ENCODE measurements around the gene MPRIP. TPM values are rescaled to one million over a fixed set of nuclear protein-coding genes. Genes with fewer than 3 reads are reported as not detected.

The MPRIP gene
- total RNA-seq, 1 donor: 62.9 TPM

DNA sequence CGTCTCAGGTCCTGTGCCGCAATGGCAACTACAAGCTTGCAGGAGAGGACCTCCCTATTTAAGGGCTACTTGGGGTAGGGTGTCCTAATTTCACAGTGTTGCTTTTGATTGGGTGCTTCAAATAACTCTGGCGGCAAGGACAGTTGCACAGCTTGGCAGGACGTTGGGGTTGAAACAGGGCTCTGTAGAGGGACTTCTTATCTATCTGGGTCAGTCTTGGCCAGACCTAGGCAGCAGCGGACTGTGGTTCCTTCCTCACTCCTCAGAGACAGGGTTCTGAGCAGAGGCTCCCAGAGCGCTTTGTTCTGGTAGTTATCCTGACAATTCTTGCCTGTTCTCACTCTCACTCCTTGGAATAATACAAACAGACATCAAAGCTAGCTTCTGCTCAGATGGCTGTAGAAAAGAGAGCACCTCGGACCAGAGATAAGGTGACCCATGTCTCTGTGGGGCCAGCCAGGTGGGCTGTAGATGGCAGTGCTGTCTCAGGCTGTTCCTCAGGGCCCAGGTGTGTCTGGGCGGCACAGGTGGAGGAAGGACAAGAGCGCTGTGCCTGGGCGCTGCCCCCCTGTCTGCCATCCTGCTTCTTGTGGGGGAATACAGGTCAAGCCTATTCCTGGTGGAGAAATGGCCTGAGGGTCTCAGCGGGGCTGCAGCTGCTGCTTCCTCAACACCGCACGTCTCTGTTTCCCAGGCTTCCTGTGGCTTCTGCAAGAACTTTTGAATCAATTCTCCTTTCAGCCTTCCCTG is 102.8 kb downstream of the MPRIP start:
- no peak overlapping the region for H3K4me3 ChIP-seq (ENCODE audit: low read length)
- peaks cover 11% of the 10 kb centered on the region for H3K4me1 ChIP-seq (ENCODE audit: insufficient read depth, low read length)
- H3K27me3 ChIP-seq (ENCODE audit: insufficient read depth, low read length): no peaks in the 10 kb centered on the region
- no peaks in the 10 kb centered on the region for H3K9me3 ChIP-seq (ENCODE audit: low read depth, low read length)

GRCh38 chr17:17146786-17147406 is 104.6 kb downstream of the MPRIP start:
- H3K4me1 ChIP-seq (ENCODE audit: insufficient read depth, low read length): peaks cover 29% of the 10 kb centered on the region
- no peaks in the 10 kb centered on the region for H3K9me3 ChIP-seq (ENCODE audit: low read depth, low read length)
- H3K27me3 ChIP-seq (ENCODE audit: insufficient read depth, low read length): no peaks in the 10 kb centered on the region
- no peak overlapping the region for H3K4me3 ChIP-seq (ENCODE audit: low read length)

DNA sequence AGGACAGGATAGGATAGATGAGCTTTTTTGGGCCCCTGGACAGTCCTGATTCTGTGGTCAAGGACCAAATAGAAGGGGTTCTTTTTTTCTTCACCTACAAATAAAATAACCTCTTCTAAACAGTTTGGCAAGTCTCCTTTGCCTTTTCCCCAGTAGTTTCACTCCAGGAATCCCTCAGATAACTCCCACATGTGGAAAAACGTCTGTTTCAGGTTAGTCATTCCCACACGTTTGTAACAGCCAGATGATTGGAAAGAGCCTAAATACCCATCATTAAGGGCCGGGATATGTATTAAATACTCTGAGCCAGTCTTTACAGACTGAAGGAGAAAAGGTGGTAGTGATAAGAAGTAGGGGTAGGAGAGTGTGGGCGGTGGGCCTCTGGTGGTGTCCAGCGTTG is 105.6 kb downstream of the MPRIP start:
- no peak overlapping the region for H3K4me3 ChIP-seq (ENCODE audit: low read length)
- peaks cover 39% of the 10 kb centered on the region for H3K4me1 ChIP-seq (ENCODE audit: insufficient read depth, low read length)
- no peaks in the 10 kb centered on the region for H3K9me3 ChIP-seq (ENCODE audit: low read depth, low read length)

DNA sequence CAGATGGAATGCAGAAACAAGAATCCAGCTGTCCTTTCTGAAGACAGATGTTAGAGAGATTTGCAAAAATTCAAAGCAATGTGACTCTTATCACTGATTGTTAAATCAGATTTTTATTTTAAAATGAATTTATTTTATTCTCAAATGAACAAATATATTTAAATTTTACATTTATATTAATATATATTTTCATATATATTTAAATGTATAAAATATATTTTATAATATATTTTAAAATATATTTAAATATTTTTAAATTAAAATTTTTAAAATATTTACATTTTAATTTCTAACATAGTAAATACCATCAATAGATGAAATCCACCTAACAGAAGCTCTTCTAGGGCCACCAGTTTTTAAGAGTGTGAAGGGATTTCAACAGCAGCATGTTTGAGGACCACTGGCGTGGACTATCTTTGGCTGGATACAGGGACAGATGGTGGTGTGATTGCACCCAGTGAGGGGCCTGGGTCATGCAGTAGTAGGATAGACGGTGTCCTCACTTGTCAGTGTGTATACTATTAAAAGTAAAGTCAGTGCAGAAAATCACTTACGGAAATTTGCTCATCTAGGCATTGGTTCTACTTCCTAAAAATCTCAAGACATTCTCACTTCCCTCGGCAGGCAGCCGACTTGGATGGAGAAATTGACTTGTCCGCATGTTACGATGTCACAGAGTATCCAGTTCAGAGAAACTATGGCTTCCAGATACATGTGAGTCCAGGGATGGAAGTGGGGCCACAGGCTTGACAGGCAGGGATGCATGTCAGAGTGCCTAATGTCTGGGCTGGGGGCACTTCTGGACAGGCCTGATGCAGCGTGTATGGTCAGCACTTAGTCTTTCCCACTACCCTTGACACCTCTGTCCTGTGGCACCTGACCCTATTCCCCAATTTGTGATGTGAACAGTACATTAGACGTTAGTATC is 107.5 kb downstream of the MPRIP start:
- no peaks in the 10 kb centered on the region for H3K27me3 ChIP-seq (ENCODE audit: insufficient read depth, low read length)
- no peak overlapping the region for H3K4me3 ChIP-seq (ENCODE audit: low read length)
- no peaks in the 10 kb centered on the region for H3K9me3 ChIP-seq (ENCODE audit: low read depth, low read length)
- peaks cover 46% of the 10 kb centered on the region for H3K4me1 ChIP-seq (ENCODE audit: insufficient read depth, low read length)

More for the DNA sequence above, 105.6 kb downstream of the MPRIP start:
- H3K27me3 ChIP-seq (ENCODE audit: insufficient read depth, low read length): no peaks in the 10 kb centered on the region

GRCh38 chr17:17150448-17150800 is 108.2 kb downstream of the MPRIP start:
- Histone ChIP-seq H3K27me3 (ENCODE audit: insufficient read depth, low read length) (no peaks in the 10 kb centered on the region), H3K4me3 (ENCODE audit: low read length) (no peak overlapping the region), H3K9me3 (ENCODE audit: low read depth, low read length) (no peaks in the 10 kb centered on the region), H3K4me1 (ENCODE audit: insufficient read depth, low read length) (peaks cover 46% of the 10 kb centered on the region)

GRCh38 chr17:17151055-17151454 is 108.8 kb downstream of the MPRIP start:
- H3K9me3 ChIP-seq (ENCODE audit: low read depth, low read length): no peaks in the 10 kb centered on the region
- peaks cover 46% of the 10 kb centered on the region for H3K4me1 ChIP-seq (ENCODE audit: insufficient read depth, low read length)
- no peaks in the 10 kb centered on the region for H3K27me3 ChIP-seq (ENCODE audit: insufficient read depth, low read length)
- H3K4me3 ChIP-seq (ENCODE audit: low read length): no peak overlapping the region

DNA sequence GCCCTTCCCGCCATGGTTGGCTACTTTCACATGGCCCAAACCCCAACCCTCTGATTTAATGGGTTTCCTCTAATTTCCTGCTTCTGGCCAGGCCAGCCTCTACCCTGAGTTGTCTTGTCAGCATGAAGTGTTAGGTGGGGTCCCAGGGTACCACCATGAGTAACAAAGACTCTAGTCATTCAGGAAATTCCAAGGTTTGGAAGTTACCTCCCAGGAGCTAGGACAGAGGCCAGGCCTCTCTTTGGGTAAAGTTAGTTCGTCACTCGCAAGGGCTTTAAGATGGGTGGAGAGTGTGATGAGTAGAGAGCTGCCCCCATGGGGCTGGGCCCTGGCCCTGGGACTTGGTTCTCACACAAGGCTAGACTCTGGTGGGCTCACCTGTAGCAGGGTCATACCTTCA is 109.3 kb downstream of the MPRIP start:
- Histone ChIP-seq H3K4me1 (ENCODE audit: insufficient read depth, low read length) (peaks cover 46% of the 10 kb centered on the region), H3K9me3 (ENCODE audit: low read depth, low read length) (no peaks in the 10 kb centered on the region), H3K27me3 (ENCODE audit: insufficient read depth, low read length) (no peaks in the 10 kb centered on the region), H3K4me3 (ENCODE audit: low read length) (no peak overlapping the region)

DNA sequence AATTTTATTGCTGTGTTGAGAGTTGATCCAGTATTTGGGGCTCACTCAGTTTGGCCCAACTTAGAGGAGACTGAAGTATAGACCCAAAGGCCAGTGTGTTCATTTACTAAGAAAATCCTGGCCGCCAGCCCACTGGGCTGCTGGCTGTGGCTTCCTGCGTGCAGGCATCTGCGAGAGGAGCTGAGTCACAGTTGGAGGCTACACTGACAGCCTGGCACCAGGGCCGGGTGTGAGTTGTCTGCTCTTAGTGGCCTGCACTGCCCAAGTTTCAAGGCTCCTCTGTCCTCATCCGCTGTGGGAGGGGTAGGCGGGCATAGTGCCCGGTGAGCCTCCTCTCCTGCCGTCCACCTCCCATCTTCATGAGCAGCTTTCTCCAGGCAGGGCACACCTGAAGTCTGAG is 109.7 kb downstream of the MPRIP start:
- H3K9me3 ChIP-seq (ENCODE audit: low read depth, low read length): no peaks in the 10 kb centered on the region
- no peak overlapping the region for H3K4me3 ChIP-seq (ENCODE audit: low read length)
- H3K27me3 ChIP-seq (ENCODE audit: insufficient read depth, low read length): no peaks in the 10 kb centered on the region
- H3K4me1 ChIP-seq (ENCODE audit: insufficient read depth, low read length): peaks cover 46% of the 10 kb centered on the region

- H3K27me3 ChIP-seq (ENCODE audit: insufficient read depth, low read length): no peaks in the 10 kb centered on the region
- H3K4me1 ChIP-seq (ENCODE audit: insufficient read depth, low read length): peaks cover 46% of the 10 kb centered on the region
- no peak overlapping the region for H3K4me3 ChIP-seq (ENCODE audit: low read length)
Measured at GRCh38 chr17:17152385-17152784, 110.1 kb downstream of the MPRIP start.

DNA sequence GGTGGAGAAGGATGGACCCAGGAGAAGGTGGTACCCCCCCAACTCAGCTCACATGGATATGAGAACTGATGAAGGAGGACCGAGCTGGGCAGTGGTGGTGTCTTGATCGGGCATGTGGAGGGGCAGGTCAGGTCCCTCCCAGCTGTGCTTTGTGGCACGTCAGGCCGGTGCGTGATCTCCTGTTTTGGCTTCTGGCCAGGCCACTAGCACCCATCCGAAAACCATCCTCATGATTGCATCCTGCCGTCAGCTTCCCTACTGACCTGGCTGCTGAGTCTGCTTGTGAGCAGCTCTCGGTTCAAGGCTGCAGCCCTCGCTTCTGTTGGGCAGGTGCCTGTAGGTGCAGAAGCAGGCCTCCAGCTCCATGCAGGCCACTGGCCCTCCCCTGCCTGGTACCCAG is 110.8 kb downstream of the MPRIP start:
- Histone ChIP-seq H3K4me3 (ENCODE audit: low read length) (no peak overlapping the region), H3K4me1 (ENCODE audit: insufficient read depth, low read length) (peaks cover 46% of the 10 kb centered on the region), H3K9me3 (ENCODE audit: low read depth, low read length) (no peaks in the 10 kb centered on the region), H3K27me3 (ENCODE audit: insufficient read depth, low read length) (no peaks in the 10 kb centered on the region)

More at GRCh38 chr17:17152385-17152784, 110.1 kb downstream of the MPRIP start:
- no peaks in the 10 kb centered on the region for H3K9me3 ChIP-seq (ENCODE audit: low read depth, low read length)

DNA sequence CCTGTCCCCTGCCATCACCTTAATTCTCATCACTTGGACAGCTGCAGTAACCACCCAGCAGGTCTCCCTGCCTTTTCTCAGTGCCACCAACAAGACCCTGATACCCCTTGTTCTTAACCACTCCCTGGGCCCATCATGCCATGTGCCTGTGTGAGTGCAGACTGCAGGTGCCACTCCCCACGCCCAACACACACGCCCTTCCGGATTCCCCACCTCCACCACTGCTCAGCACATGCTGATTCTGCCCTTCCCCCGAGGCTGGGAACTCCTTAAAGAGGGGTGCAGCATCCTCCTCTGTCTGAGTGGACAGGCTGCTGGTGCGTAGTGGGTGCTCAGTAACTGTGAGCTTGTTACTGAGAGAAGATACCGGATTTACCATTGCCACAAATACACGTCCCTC is 111.5 kb downstream of the MPRIP start:
- Histone ChIP-seq H3K9me3 (ENCODE audit: low read depth, low read length) (no peaks in the 10 kb centered on the region), H3K4me3 (ENCODE audit: low read length) (no peak overlapping the region), H3K27me3 (ENCODE audit: insufficient read depth, low read length) (no peaks in the 10 kb centered on the region), H3K4me1 (ENCODE audit: insufficient read depth, low read length) (peaks cover 46% of the 10 kb centered on the region)

DNA sequence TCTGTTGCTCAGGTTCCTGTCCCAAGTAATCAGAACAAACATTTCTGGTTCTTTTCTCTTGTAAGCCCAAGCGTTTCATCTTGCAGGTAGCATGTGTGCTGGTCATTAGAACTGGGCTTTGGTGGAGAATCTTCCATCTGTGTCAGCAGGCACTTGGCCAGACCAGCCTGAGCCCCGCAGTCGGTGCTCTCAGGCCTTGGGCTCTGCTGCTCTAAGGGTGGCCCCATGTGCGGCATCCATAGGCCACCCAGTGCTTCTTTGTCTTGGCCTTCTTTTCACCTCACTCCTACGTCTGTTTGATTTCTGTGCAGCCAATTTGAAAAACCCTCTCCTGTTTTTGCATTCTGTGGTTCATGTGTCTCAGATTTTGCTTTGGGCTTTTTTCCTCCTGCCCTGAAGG is 112.3 kb downstream of the MPRIP start:
- no peaks in the 10 kb centered on the region for H3K27me3 ChIP-seq (ENCODE audit: insufficient read depth, low read length)
- H3K9me3 ChIP-seq (ENCODE audit: low read depth, low read length): no peaks in the 10 kb centered on the region
- H3K4me3 ChIP-seq (ENCODE audit: low read length): no peak overlapping the region
- H3K4me1 ChIP-seq (ENCODE audit: insufficient read depth, low read length): peaks cover 40% of the 10 kb centered on the region

GRCh38 chr17:17154981-17155380 is 112.7 kb downstream of the MPRIP start:
- H3K4me3 ChIP-seq (ENCODE audit: low read length): no peak overlapping the region
- H3K27me3 ChIP-seq (ENCODE audit: insufficient read depth, low read length): no peaks in the 10 kb centered on the region
- no peaks in the 10 kb centered on the region for H3K9me3 ChIP-seq (ENCODE audit: low read depth, low read length)
- peaks cover 36% of the 10 kb centered on the region for H3K4me1 ChIP-seq (ENCODE audit: insufficient read depth, low read length)

- no peaks in the 10 kb centered on the region for H3K9me3 ChIP-seq (ENCODE audit: low read depth, low read length)
- peaks cover 30% of the 10 kb centered on the region for H3K4me1 ChIP-seq (ENCODE audit: insufficient read depth, low read length)
- H3K4me3 ChIP-seq (ENCODE audit: low read length): no peak overlapping the region
- H3K27me3 ChIP-seq (ENCODE audit: insufficient read depth, low read length): no peaks in the 10 kb centered on the region
Measured at GRCh38 chr17:17155568-17155967, 113.3 kb downstream of the MPRIP start.

GRCh38 chr17:17156107-17156506 is 113.8 kb downstream of the MPRIP start:
- peaks cover 25% of the 10 kb centered on the region for H3K4me1 ChIP-seq (ENCODE audit: insufficient read depth, low read length)
- H3K9me3 ChIP-seq (ENCODE audit: low read depth, low read length): no peaks in the 10 kb centered on the region
- no peak overlapping the region for H3K4me3 ChIP-seq (ENCODE audit: low read length)
- H3K27me3 ChIP-seq (ENCODE audit: insufficient read depth, low read length): no peaks in the 10 kb centered on the region

All from mononuclear cell (primary cell).